Measurements from ENCODE around the gene IL1F10. TPM values are rescaled to one million over a fixed set of nuclear protein-coding genes. Genes with fewer than 3 reads are reported as not detected.

IL1F10 gene
- total and polyA plus RNA-seq, 2 of the 13 experiments (the other 11 are each of a cell fraction or from before 2014, with no cell fraction given): not detected

DNA sequence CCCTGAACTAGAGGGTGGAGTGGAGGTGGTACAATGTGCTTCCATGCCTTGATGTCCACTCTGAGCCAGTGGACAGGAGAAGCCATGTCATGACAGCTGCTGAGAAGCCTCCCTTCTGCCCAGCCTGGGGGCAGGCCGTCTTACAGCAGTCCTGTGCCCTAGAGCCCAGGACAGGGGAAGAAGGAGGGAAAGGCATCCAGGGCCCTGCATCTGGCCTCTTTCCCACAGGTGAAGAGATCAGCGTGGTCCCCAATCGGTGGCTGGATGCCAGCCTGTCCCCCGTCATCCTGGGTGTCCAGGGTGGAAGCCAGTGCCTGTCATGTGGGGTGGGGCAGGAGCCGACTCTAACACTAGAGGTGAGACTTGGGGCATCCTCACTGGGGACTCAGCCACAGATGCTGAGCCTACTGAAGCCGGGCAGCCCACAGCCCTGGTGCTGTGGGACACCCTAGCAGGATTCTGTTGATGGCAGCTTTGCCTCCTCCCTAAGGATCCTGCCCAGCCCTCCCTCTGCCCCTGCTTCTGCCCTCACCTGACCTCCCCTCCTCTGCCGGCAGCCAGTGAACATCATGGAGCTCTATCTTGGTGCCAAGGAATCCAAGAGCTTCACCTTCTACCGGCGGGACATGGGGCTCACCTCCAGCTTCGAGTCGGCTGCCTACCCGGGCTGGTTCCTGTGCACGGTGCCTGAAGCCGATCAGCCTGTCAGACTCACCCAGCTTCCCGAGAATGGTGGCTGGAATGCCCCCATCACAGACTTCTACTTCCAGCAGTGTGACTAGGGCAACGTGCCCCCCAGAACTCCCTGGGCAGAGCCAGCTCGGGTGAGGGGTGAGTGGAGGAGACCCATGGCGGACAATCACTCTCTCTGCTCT, 5.6 kb upstream of the IL1F10 start (continued):
- no peak for TF ChIP-seq ZNF253 (CRISPR knock-in tag; IDR thresholded peaks at IDR 0.05; ENCODE audit: borderline replicate concordance)
- no peak for TF ChIP-seq JUN (CRISPR knock-in tag; IDR thresholded peaks at IDR 0.05)
- TF ChIP-seq SIN3B (IDR thresholded peaks at IDR 0.05; ENCODE audit: low read length): no peak
- no peak for TF ChIP-seq ZSCAN25 (CRISPR knock-in tag; IDR thresholded peaks at IDR 0.05)

- H3K27ac ChIP-seq (ENCODE audit: extremely low read length, insufficient read depth, low read length): no peak overlapping the region
- H3K4me2 ChIP-seq (ENCODE audit: low read depth, low read length): no peak overlapping the region
- in situ Hi-C loops (cut with HindIII; ENCODE audit: extremely low pct_ligation_motif_present, low pct_unique_long_range_greater_than_20kb) (no loop called here), intact Hi-C loops (cut with micrococcal nuclease; ENCODE audit: unreplicated experiment) (no loop called here)
- no TSS peak for BruUV-seq (replicated peaks)
- H2AFZ ChIP-seq (ENCODE audit: low read length): no peak overlapping the region
- CTCF ChIA-PET (ENCODE audit: low intra/inter-chr PET ratio, low total read pairs): no interaction called here
- WGBS (ENCODE audit: low lambda C conversion rate): 19% methylated on average over 5 of the region's 5 CpGs
- FAIRE-seq (no peak), DNase-seq (ENCODE audit: low spot score) (no peak), ATAC-seq (no peak)
- H3K27me3 ChIP-seq (ENCODE audit: control insufficient read depth in 1 of 2, insufficient read depth in 2 of 2, low read length in 2 of 2): peaks cover 2 to 28% of the 10 kb centered on the region in 2 experiments; a peak in 4 of 5 replicates
- H4K20me1 ChIP-seq (ENCODE audit: insufficient read depth, low read length): no peaks in the 10 kb centered on the region
- no peaks in the 10 kb centered on the region for H3K9me3 ChIP-seq (ENCODE audit: low read length)
- no peak overlapping the region for H3K9ac ChIP-seq (ENCODE audit: insufficient read depth, low read depth, low read length)
- H3K36me3 ChIP-seq (replicated peaks in 1 of 2; ENCODE audit: control insufficient read depth in 1 of 2, insufficient read depth in 2 of 2, low read length in 2 of 2): no peaks in the 10 kb centered on the region
- H3K4me1 ChIP-seq (ENCODE audit: insufficient read depth, low read length): no peaks in the 10 kb centered on the region
- H3K4me3 ChIP-seq (replicated peaks in 1 of 3; ENCODE audit: insufficient read depth in 1 of 3, low read depth in 2 of 3, low read length in 3 of 3): no peak overlapping the region
- POLR2A ChIA-PET: no interaction called here
- no peaks in the 10 kb centered on the region for H3K79me2 ChIP-seq (ENCODE audit: insufficient read depth, low read length)
- TF ChIP-seq PCBP2 (optimal IDR thresholded peaks at IDR 0.05; ENCODE audit: low read depth, low read length, poor library complexity, severe bottlenecking): no peak
- TF ChIP-seq, protein P1, sequence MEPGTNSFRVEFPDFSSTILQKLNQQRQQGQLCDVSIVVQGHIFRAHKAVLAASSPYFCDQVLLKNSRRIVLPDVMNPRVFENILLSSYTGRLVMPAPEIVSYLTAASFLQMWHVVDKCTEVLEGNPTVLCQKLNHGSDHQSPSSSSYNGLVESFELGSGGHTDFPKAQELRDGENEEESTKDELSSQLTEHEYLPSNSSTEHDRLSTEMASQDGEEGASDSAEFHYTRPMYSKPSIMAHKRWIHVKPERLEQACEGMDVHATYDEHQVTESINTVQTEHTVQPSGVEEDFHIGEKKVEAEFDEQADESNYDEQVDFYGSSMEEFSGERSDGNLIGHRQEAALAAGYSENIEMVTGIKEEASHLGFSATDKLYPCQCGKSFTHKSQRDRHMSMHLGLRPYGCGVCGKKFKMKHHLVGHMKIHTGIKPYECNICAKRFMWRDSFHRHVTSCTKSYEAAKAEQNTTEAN (CRISPR knock-in tag; conservative IDR thresholded peaks at IDR 0.05): no peak
- no peak for TF ChIP-seq ZGPAT (CRISPR knock-in tag; IDR thresholded peaks at IDR 0.05)
- no peak for TF ChIP-seq EED (CRISPR knock-in tag; IDR thresholded peaks at IDR 0.05)
- no peak for TF ChIP-seq ZBTB1 (CRISPR knock-in tag; IDR thresholded peaks at IDR 0.05; ENCODE audit: borderline replicate concordance)
- no peak for TF ChIP-seq ATF7 (IDR thresholded peaks at IDR 0.05)
- TF ChIP-seq ATF7 (CRISPR knock-in tag; IDR thresholded peaks at IDR 0.05): no peak
- TF ChIP-seq, protein P2, sequence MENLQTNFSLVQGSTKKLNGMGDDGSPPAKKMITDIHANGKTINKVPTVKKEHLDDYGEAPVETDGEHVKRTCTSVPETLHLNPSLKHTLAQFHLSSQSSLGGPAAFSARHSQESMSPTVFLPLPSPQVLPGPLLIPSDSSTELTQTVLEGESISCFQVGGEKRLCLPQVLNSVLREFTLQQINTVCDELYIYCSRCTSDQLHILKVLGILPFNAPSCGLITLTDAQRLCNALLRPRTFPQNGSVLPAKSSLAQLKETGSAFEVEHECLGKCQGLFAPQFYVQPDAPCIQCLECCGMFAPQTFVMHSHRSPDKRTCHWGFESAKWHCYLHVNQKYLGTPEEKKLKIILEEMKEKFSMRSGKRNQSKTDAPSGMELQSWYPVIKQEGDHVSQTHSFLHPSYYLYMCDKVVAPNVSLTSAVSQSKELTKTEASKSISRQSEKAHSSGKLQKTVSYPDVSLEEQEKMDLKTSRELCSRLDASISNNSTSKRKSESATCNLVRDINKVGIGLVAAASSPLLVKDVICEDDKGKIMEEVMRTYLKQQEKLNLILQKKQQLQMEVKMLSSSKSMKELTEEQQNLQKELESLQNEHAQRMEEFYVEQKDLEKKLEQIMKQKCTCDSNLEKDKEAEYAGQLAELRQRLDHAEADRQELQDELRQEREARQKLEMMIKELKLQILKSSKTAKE (CRISPR knock-in tag; IDR thresholded peaks at IDR 0.05; ENCODE audit: borderline replicate concordance): no peak
- no peak for TF ChIP-seq SPEN (CRISPR knock-in tag; IDR thresholded peaks at IDR 0.05; ENCODE audit: low read depth)
- no peak for TF ChIP-seq HNRNPLL (IDR thresholded peaks at IDR 0.05; ENCODE audit: low read depth, low read length, poor library complexity, severe bottlenecking)
- no peak for TF ChIP-seq KDM5A (IDR thresholded peaks at IDR 0.05; ENCODE audit: borderline replicate concordance, low read length)
- no peak for TF ChIP-seq CBX5 (CRISPR knock-in tag; IDR thresholded peaks at IDR 0.05; ENCODE audit: borderline replicate concordance)
- no peak for TF ChIP-seq KAT7 (CRISPR knock-in tag; IDR thresholded peaks at IDR 0.05; ENCODE audit: borderline replicate concordance)
- TF ChIP-seq, protein P3, sequence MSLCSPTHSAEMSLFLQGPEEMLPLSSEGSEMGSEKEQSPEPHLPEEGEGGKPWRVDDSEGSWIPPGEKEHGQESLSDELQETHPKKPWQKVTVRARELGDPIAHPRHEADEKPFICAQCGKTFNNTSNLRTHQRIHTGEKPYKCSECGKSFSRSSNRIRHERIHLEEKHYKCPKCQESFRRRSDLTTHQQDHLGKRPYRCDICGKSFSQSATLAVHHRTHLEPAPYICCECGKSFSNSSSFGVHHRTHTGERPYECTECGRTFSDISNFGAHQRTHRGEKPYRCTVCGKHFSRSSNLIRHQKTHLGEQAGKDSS (CRISPR knock-in tag; IDR thresholded peaks at IDR 0.05; ENCODE audit: borderline replicate concordance, low read depth): no peak
These were observed 3.5 kb upstream of the IL1F10 start for GRCh38 chr2:113064281-113064680.

Measured in HepG2 (cell line).